22Rv1 (cell line): ENCODE measurements around the gene SYNGR2.

Experiments
- ZFX ChIP-seq: fragments of 450-650 bp; IDR thresholded peaks from 2 replicates; pipeline ENCODE4 v1.6.1; 2017; ENCODE audit warnings: antibody characterized with exemption, borderline replicate concordance
- TF ChIP-seq, protein P1 (sequence below): fragments of 450-650 bp; IDR thresholded peaks from 2 replicates; pipeline ENCODE4 v1.5.1; 2017; ENCODE audit warnings: mild to moderate bottlenecking

DNA sequence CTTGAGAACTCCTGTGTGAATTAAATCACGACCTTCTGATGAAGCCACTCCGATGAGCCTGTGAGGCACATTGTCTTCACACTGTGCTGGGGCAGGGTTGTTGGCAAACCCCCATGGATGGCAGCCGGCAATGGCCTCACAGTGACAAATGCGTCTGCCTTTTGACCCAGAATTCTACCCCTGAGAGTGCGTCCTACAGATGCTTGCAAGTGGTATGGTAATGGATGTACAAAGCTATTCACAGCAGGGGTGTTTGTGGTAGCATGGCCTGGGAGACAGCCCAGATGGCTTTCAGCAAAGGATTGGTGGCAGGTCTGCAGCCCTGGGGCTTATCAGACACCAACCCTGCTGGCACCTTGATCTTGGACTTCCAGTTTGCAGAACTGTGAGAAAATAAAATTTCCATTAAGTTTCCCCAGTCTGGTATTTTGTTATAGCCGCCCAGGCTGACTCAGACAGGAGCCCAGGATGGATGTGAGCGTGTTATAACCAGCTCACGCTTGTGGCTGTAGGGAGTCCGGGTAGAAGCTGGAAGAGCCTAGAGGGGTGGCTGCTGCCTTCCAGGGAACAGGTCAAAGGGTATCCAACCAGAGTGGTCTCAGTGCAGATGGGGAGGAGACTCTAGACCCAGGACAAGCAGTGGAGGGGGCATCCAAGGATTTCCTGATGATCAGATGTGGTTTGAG is 28.9 kb downstream of the SYNGR2 start:
- TF ChIP-seq, protein P1, sequence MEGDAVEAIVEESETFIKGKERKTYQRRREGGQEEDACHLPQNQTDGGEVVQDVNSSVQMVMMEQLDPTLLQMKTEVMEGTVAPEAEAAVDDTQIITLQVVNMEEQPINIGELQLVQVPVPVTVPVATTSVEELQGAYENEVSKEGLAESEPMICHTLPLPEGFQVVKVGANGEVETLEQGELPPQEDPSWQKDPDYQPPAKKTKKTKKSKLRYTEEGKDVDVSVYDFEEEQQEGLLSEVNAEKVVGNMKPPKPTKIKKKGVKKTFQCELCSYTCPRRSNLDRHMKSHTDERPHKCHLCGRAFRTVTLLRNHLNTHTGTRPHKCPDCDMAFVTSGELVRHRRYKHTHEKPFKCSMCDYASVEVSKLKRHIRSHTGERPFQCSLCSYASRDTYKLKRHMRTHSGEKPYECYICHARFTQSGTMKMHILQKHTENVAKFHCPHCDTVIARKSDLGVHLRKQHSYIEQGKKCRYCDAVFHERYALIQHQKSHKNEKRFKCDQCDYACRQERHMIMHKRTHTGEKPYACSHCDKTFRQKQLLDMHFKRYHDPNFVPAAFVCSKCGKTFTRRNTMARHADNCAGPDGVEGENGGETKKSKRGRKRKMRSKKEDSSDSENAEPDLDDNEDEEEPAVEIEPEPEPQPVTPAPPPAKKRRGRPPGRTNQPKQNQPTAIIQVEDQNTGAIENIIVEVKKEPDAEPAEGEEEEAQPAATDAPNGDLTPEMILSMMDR, result no peak
- TF ChIP-seq ZFX, result no peak
